GM12864 (cell line): ENCODE data around the gene ZNF324.

Source experiments
- DNase-seq: peaks from one replicate; pipeline ENCODE4 v3.0.0-alpha.2; 2011; ENCODE audit warnings: low read depth
- H3K4me3 ChIP-seq: 2 replicates; pipeline ENCODE4 v1.5.1; 2011; ENCODE audit warnings: mild to moderate bottlenecking, low read depth, low read length, control low read depth
- CTCF ChIP-seq: IDR thresholded peaks from 2 replicates; pipeline ENCODE4 v1.5.1; 2011; ENCODE audit warnings: low read depth, mild to moderate bottlenecking, moderate library complexity, low read length, control low read depth, inconsistent platforms; ENCODE audit errors: missing control alignments

ZNF324 gene

GRCh38 chr19:58474291-58474996 lies 7.6 kb downstream of the ZNF324 start:
- H3K4me3 ChIP-seq = no peak overlapping the region
- no peak for TF ChIP-seq CTCF
- DNase-seq = no peak

GRCh38 chr19:58474997-58475713 lies 8.3 kb downstream of the ZNF324 start:
- no peak for DNase-seq
- no peak for TF ChIP-seq CTCF
- peak overlapping the region; percentile 80 for H3K4me3 ChIP-seq

GRCh38 chr19:58475714-58476497 lies 9.0 kb downstream of the ZNF324 start, which contains the start of gene ZNF446:
ZNF446 (plus strand) TSS chr19:58476352; CDS start chr19:58477219, 867 bp downstream.
- TF ChIP-seq CTCF = peak; percentile 5
- peak within 1 kb of the TSS; percentile 80 for H3K4me3 ChIP-seq
- DNase-seq = peak; percentile 93

- DNase-seq = no peak
- H3K4me3 ChIP-seq = peak overlapping the region; percentile 80
- no peak for TF ChIP-seq CTCF
These were observed 9.7 kb downstream of the ZNF324 start for GRCh38 chr19:58476498-58477015.

GRCh38 chr19:58477130-58477529 lies 10.2 kb downstream of the ZNF324 start:
- no peak for TF ChIP-seq CTCF
- H3K4me3 ChIP-seq = peak overlapping the region; percentile 80; the same call in 1 of the 2 replicates
- no peak for DNase-seq

GRCh38 chr19:58477871-58478270 lies 11.0 kb downstream of the ZNF324 start:
- H3K4me3 ChIP-seq = no peak overlapping the region
- DNase-seq = no peak
- no peak for TF ChIP-seq CTCF
